Keratinocyte (primary cell): ENCODE data around the gene FAM53B. TPM values are rescaled to one million over a fixed set of nuclear protein-coding genes. Genes with fewer than 3 reads are reported as not detected.

Experiments
- DNase-seq: peaks from one replicate; pipeline ENCODE4 v3.0.0-alpha.2; 2011; ENCODE audit warnings: low read depth, missing footprints, low spot score
- FAIRE-seq: peaks from 2 replicates; lab custom pipeline; 2011; peaks lifted over from hg19 to GRCh38; lab: Jason Lieb, UNC
- H2AFZ ChIP-seq: 2 replicates; pipeline ENCODE4 v1.6.0; 2012; ENCODE audit warnings: low read length, control low read depth, inconsistent platforms; ENCODE audit not compliant: control insufficient read depth
- H3K27ac ChIP-seq: 2 replicates; pipeline ENCODE4 v1.5.1; 2011; ENCODE audit warnings: low read length; ENCODE audit not compliant: control insufficient read depth, insufficient read depth
- H3K27me3 ChIP-seq: 3 replicates; pipeline ENCODE4 v1.6.0; 2011; ENCODE audit warnings: low read length; ENCODE audit not compliant: control insufficient read depth, insufficient read depth; ENCODE audit errors: extremely low read depth
- H3K36me3 ChIP-seq, 2 experiments: 2 replicates in 1 of 2; 3 replicates in 1 of 2; pipeline ENCODE4 v1.5.1; 2011; ENCODE audit warnings: low read length in 2 of 2, mild to moderate bottlenecking in 1 of 2; ENCODE audit not compliant: control insufficient read depth in 2 of 2, insufficient read depth in 2 of 2; ENCODE audit errors: extremely low read depth in 1 of 2
- H3K4me1 ChIP-seq: 3 replicates; pipeline ENCODE4 v1.5.1; 2011; ENCODE audit warnings: low read length; ENCODE audit not compliant: control insufficient read depth, insufficient read depth; ENCODE audit errors: extremely low read depth
- H3K4me2 ChIP-seq: 3 replicates; pipeline ENCODE4 v1.6.0; 2011; ENCODE audit warnings: low read depth, low read length; ENCODE audit not compliant: control insufficient read depth, insufficient read depth; ENCODE audit errors: extremely low read depth
- H3K4me3 ChIP-seq, 3 experiments: fragments of 200-600 bp in 1 of 3; sonication (generic) in 1 of 3; 2 replicates in 2 of 3; 3 replicates in 1 of 3; pipeline ENCODE4 v1.5.1; 2011 to 2016; ENCODE audit warnings: low read length in 3 of 3, mild to moderate bottlenecking in 3 of 3, control low read depth in 2 of 3, inconsistent platforms in 1 of 3, low read depth in 1 of 3, mixed read lengths in 1 of 3, mixed run types in 1 of 3, moderate library complexity in 1 of 3; ENCODE audit not compliant: control insufficient read depth in 2 of 3, insufficient read depth in 2 of 3; ENCODE audit errors: extremely low read depth in 1 of 3
- H3K79me2 ChIP-seq: 2 replicates; pipeline ENCODE4 v1.6.0; 2012; ENCODE audit warnings: low read length; ENCODE audit not compliant: control insufficient read depth, insufficient read depth
- H3K9ac ChIP-seq: 3 replicates; pipeline ENCODE4 v1.6.0; 2011; ENCODE audit warnings: low read length; ENCODE audit not compliant: control insufficient read depth, insufficient read depth; ENCODE audit errors: extremely low read depth
- H3K9me1 ChIP-seq: 3 replicates; pipeline ENCODE4 v1.6.0; 2011; ENCODE audit warnings: low read length; ENCODE audit not compliant: control insufficient read depth, insufficient read depth; ENCODE audit errors: extremely low read depth
- H3K9me3 ChIP-seq: 2 replicates; pipeline ENCODE4 v1.5.1; 2012; ENCODE audit warnings: low read depth, low read length; ENCODE audit not compliant: control insufficient read depth
- H4K20me1 ChIP-seq: 3 replicates; pipeline ENCODE4 v1.6.0; 2011; ENCODE audit warnings: low read length; ENCODE audit not compliant: control insufficient read depth, insufficient read depth; ENCODE audit errors: extremely low read depth
- EZH2 ChIP-seq: IDR thresholded peaks from one replicate; pipeline ENCODE4 v1.6.1; 2012; ENCODE audit warnings: inconsistent platforms, mild to moderate bottlenecking, low read length, moderate library complexity
- dilution Hi-C: fragments of 300-500 bp; cut with MboI; formaldehyde crosslinking; loops from one replicate; pipeline ENCODE4 v1.7.0; 2020; ENCODE audit warnings: low sequenced_read_pairs; ENCODE audit not compliant: extremely low pct_ligation_motif_present
- polyA plus RNA-seq, 5 experiments: library from polyadenylated mRNA; depleted of rRNA in 3 of 5; stranded (reverse) in 3 of 5; stranded (forward) in 1 of 5; unstranded in 1 of 5; fragments of >200 nt; gene quantifications; 1 replicate in 1 of 5; 2 replicates in 3 of 5; 3 replicates in 1 of 5; pipeline versions ENCODE4 v1.2.1 to v1.2.3, GENCODE V29; 2011 to 2012; ENCODE audit warnings: missing spikeins in 2 of 5, low read depth in 1 of 5, low replicate concordance in 1 of 5
- TF ChIP-seq, protein P1 (sequence below), 3 experiments: IDR thresholded peaks in 1 of 3; conservative IDR thresholded peaks in 1 of 3; optimal IDR thresholded peaks in 1 of 3; 2 replicates in 2 of 3; 3 replicates in 1 of 3; pipeline versions ENCODE3 to v1.5.1; 2011; ENCODE audit warnings: low read length in 3 of 3, mild to moderate bottlenecking in 3 of 3, moderate library complexity in 2 of 3, control low read depth in 1 of 3, inconsistent platforms in 1 of 3; ENCODE audit not compliant: insufficient read depth in 2 of 3; ENCODE audit errors: extremely low read depth in 1 of 3

Gene FAM53B
- polyA plus RNA-seq, 1 donor (not counting 4 experiments of a cell fraction or from before 2014, with no cell fraction given), result 8.6 TPM

DNA sequence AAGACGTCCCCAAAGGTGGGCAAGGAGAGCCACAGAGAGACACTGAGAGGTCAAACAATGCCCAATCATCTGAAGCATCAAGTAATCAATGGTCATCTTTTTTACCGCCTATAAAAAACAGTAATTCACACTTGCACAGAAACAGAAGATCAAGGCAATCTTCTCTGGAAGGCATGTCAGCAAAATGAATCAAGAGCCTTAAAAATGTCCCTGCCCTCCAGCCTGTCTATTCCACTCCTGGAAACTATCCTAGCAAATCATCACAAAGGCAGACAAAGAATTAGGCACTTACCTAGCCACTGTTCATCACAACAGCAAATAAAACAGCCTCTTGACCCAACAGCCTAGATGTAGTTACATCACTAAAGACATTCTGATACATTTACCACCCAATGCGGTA, 48.9 kb downstream of the FAM53B start:
- no peaks in the 10 kb centered on the region for H4K20me1 ChIP-seq
- H3K27ac ChIP-seq, result no peak overlapping the region
- peaks cover 6 to 12% of the 10 kb centered on the region in 2 experiments for H3K36me3 ChIP-seq
- dilution Hi-C loops, result no loop called here
- no peak overlapping the region for H3K4me3 ChIP-seq
- H3K27me3 ChIP-seq, result no peaks in the 10 kb centered on the region
- TF ChIP-seq, protein P1, sequence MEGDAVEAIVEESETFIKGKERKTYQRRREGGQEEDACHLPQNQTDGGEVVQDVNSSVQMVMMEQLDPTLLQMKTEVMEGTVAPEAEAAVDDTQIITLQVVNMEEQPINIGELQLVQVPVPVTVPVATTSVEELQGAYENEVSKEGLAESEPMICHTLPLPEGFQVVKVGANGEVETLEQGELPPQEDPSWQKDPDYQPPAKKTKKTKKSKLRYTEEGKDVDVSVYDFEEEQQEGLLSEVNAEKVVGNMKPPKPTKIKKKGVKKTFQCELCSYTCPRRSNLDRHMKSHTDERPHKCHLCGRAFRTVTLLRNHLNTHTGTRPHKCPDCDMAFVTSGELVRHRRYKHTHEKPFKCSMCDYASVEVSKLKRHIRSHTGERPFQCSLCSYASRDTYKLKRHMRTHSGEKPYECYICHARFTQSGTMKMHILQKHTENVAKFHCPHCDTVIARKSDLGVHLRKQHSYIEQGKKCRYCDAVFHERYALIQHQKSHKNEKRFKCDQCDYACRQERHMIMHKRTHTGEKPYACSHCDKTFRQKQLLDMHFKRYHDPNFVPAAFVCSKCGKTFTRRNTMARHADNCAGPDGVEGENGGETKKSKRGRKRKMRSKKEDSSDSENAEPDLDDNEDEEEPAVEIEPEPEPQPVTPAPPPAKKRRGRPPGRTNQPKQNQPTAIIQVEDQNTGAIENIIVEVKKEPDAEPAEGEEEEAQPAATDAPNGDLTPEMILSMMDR (optimal IDR thresholded peaks at IDR 0.05 in 1 of 3, IDR thresholded peaks at IDR 0.05 in 1 of 3, conservative IDR thresholded peaks at IDR 0.05 in 1 of 3; ENCODE audit: extremely low read depth in 1 of 3, insufficient read depth in 2 of 3, low read length in 3 of 3), result no peak
- no peak for TF ChIP-seq EZH2
- no peak overlapping the region for H2AFZ ChIP-seq
- no peaks in the 10 kb centered on the region for H3K9me3 ChIP-seq
- H3K4me2 ChIP-seq, result no peak overlapping the region
- FAIRE-seq (no peak), DNase-seq (no peak)
- no peaks in the 10 kb centered on the region for H3K4me1 ChIP-seq
- peaks cover 2% of the 10 kb centered on the region for H3K9me1 ChIP-seq
- H3K79me2 ChIP-seq, result peaks cover 2% of the 10 kb centered on the region
- H3K9ac ChIP-seq, result no peak overlapping the region

DNA sequence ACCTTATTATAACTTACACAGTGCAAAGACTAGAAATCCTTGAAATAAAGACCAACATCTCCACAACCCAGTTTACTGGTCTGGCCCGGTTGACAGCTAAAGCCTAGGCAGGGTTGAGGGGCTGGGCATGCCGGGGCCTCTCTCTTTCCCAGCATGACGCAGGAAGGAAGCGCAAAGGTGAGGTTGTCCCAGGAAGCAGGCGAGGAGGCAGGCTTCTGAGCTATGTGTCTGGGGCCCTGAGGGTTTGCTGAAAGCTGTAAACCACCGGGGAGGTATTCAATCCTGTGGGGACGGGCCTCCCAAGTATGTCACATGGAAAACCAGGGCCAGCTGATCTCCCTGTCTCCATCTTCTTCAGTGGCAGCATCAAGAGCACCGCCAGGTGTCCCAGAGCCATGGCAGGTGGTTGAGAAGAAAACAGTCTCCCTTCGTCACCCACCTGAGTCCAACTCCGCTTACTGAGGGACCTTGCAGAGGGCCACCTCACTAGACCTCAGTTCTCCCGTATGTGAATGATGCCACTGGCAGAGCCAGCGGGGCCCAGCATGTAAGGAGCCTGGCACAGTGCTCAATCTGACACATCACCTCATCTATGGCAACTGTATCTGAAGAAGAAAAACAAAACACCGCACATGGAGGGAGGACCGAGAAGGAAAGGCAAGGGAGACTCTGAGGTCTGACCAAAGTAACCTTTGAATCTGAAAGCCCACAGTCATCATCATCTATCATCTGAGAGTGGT, 49.5 kb downstream of the FAM53B start:
- no peak for TF ChIP-seq EZH2
- no peak overlapping the region for H3K27ac ChIP-seq
- H3K9me3 ChIP-seq, result no peaks in the 10 kb centered on the region
- DNase-seq, result no peak
- no peaks in the 10 kb centered on the region for H3K27me3 ChIP-seq
- dilution Hi-C loops, result no loop called here
- no peak for FAIRE-seq
- peaks cover 11% of the 10 kb centered on the region in 2 experiments for H3K36me3 ChIP-seq
- H3K4me3 ChIP-seq, result no peak overlapping the region
- peaks cover 2% of the 10 kb centered on the region for H3K79me2 ChIP-seq
- no peak overlapping the region for H3K4me2 ChIP-seq
- H4K20me1 ChIP-seq, result no peaks in the 10 kb centered on the region
- no peak overlapping the region for H3K9ac ChIP-seq
- peaks cover under 1% of the 10 kb centered on the region for H3K4me1 ChIP-seq
- H3K9me1 ChIP-seq, result peaks cover 2% of the 10 kb centered on the region
- H2AFZ ChIP-seq, result no peak overlapping the region
